Fibroblast of lung (primary cell): ENCODE data around the gene EYS.

Experiments used
- CTCF ChIP-seq, 2 donors: IDR thresholded peaks in 1 of 2; conservative IDR thresholded peaks in 1 of 2; 1 replicate in 1 of 2; 2 replicates in 1 of 2; pipeline ENCODE4 v1.5.1; 2011 to 2012; ENCODE audit warnings: low read length in 2 of 2, control low read depth in 1 of 2, inconsistent platforms in 1 of 2, low read depth in 1 of 2, mild to moderate bottlenecking in 1 of 2
- EZH2 ChIP-seq: IDR thresholded peaks from 2 replicates; pipeline ENCODE4 v1.5.1; 2012; ENCODE audit warnings: low read length, control low read depth, mild to moderate bottlenecking; ENCODE audit errors: missing control alignments

GRCh38 chr6:65450451-65450850, 256.6 kb downstream of the EYS start:
- no peak for TF ChIP-seq CTCF (conservative IDR thresholded peaks at IDR 0.05 in 1 of 2, IDR thresholded peaks at IDR 0.05 in 1 of 2; ENCODE audit: low read depth in 1 of 2, low read length in 2 of 2)
- no peak for TF ChIP-seq EZH2
